HCT116 (cell line): Measurements from ENCODE around the gene EIPR1. TPM values are rescaled to one million over a fixed set of nuclear protein-coding genes. Genes with fewer than 3 reads are reported as not detected.

Experiments used
- ATAC-seq: fragments of 200-7000 bp; cut with Tn5 transposase; 2 replicates; pipeline ENCODE4 v1.9.1; 2020; ENCODE audit warnings: mild to moderate bottlenecking, moderate library complexity
- BruUV-seq: library from RNA; stranded (reverse); fragments of 400-500 nt; replicated peaks from 2 replicates; lab custom pipeline; 2021; lab: Mats Ljungman, UMichigan
- CTCF ChIA-PET: fragments of 300-600 bp; sonication (Branson Sonifier 250); formaldehyde crosslinking; loops from one replicate; lab custom pipeline; 2021; ENCODE audit warnings: antibody characterized with exemption; lab: Charles Lee
- POLR2A ChIA-PET: fragments of 300-600, 350-600 bp; sonication (Branson Sonifier 250); formaldehyde crosslinking; loops from one replicate; lab custom pipeline; 2021; ENCODE audit warnings: antibody characterized with exemption; lab: Charles Lee
- RAD21 ChIA-PET, 2 experiments: fragments of 300-600 bp; sonication (Branson Sonifier 250); formaldehyde crosslinking; loops; one replicate each; lab custom pipeline; 2023; ENCODE audit warnings: low total read pairs in 2 of 2; ENCODE audit not compliant: uncharacterized antibody in 2 of 2, unreplicated experiment in 2 of 2, low non-redundant PET in 1 of 2; lab: Charles Lee
- DNase-seq: peaks from one replicate; pipeline ENCODE4 v3.0.0-alpha.2; 2010; ENCODE audit warnings: low read depth, low spot score
- H2AFZ ChIP-seq: fragments of 200-600 bp; shearing (Covaris generic), sonication (generic); 2 replicates; pipeline ENCODE4 v1.6.1; 2017; ENCODE audit warnings: low read depth, mixed run types, mixed read lengths, antibody characterized with exemption, low read length; ENCODE audit not compliant: poor library complexity, severe bottlenecking
- H3K27ac ChIP-seq: 2 replicates; pipeline ENCODE4 v1.5.1; 2012; ENCODE audit warnings: low read depth, low read length
- H3K27me3 ChIP-seq: fragments of 200-600 bp; sonication (generic); 2 replicates; pipeline ENCODE4 v1.6.1; 2016; ENCODE audit warnings: mixed run types, low read length, mixed read lengths; ENCODE audit not compliant: insufficient read depth
- H3K36me3 ChIP-seq, 2 experiments: fragments of 200-500 bp in 1 of 2; fragments of 200-600 bp in 1 of 2; sonication (Bioruptor generic) in 1 of 2; sonication (generic) in 1 of 2; 2 replicates each; pipeline versions ENCODE4 v1.5.1 to v1.6.1; 2014 to 2016; ENCODE audit warnings: low read length in 2 of 2, inconsistent platforms in 1 of 2, mixed read lengths in 1 of 2, mixed run types in 1 of 2; ENCODE audit not compliant: insufficient read depth in 2 of 2, control insufficient read depth in 1 of 2
- H3K4me1 ChIP-seq, 2 experiments: fragments of 200-600 bp in 1 of 2; sonication (generic) in 1 of 2; 2 replicates each; pipeline versions ENCODE4 v1.5.1 to v1.6.1; 2012 to 2017; ENCODE audit warnings: low read length in 2 of 2, inconsistent platforms in 1 of 2, mild to moderate bottlenecking in 1 of 2, mixed read lengths in 1 of 2, mixed run types in 1 of 2, moderate library complexity in 1 of 2; ENCODE audit not compliant: insufficient read depth in 2 of 2, control insufficient read depth in 1 of 2
- H3K4me2 ChIP-seq: fragments of 200-600 bp; sonication (generic); 2 replicates; pipeline ENCODE4 v1.6.1; 2017; ENCODE audit warnings: mixed run types, low read length, mixed read lengths
- H3K4me3 ChIP-seq, 2 experiments: fragments of 200-600 bp in 1 of 2; sonication (generic) in 1 of 2; replicated peaks in 1 of 2; 2 replicates each; pipeline ENCODE4 v1.5.1; 2011 to 2016; ENCODE audit warnings: low read length in 2 of 2, control low read depth in 1 of 2, low read depth in 1 of 2, mild to moderate bottlenecking in 1 of 2, mixed read lengths in 1 of 2, mixed run types in 1 of 2
- H3K79me2 ChIP-seq: fragments of 200-600 bp; sonication (generic); 2 replicates; pipeline ENCODE4 v1.6.1; 2017; ENCODE audit warnings: mild to moderate bottlenecking, mixed run types, low read length, moderate library complexity, mixed read lengths; ENCODE audit not compliant: insufficient read depth
- H3K9ac ChIP-seq: fragments of 200-600 bp; sonication (generic); 2 replicates; pipeline ENCODE4 v1.6.1; 2016; ENCODE audit warnings: low read length, mixed read lengths
- H3K9me2 ChIP-seq: fragments of 200-600 bp; sonication (generic), shearing (Covaris generic); 2 replicates; pipeline ENCODE4 v1.6.1; 2017; ENCODE audit warnings: mixed run types, mild to moderate bottlenecking, moderate library complexity; ENCODE audit not compliant: insufficient read depth
- H3K9me3 ChIP-seq, 2 experiments: fragments of 200-500 bp in 1 of 2; fragments of 200-600 bp in 1 of 2; sonication (Bioruptor generic) in 1 of 2; sonication (generic) in 1 of 2; 2 replicates each; pipeline ENCODE4 v1.6.1; 2014 to 2017; ENCODE audit warnings: low read length in 2 of 2, mixed read lengths in 2 of 2, inconsistent platforms in 1 of 2, low read depth in 1 of 2, mild to moderate bottlenecking in 1 of 2, mixed run types in 1 of 2, moderate library complexity in 1 of 2; ENCODE audit not compliant: control insufficient read depth in 1 of 2, insufficient read depth in 1 of 2
- H4K20me1 ChIP-seq: fragments of 200-600 bp; sonication (generic), shearing (Covaris generic); 2 replicates; pipeline ENCODE4 v1.6.1; 2017; ENCODE audit warnings: mixed run types, mild to moderate bottlenecking, moderate library complexity; ENCODE audit not compliant: insufficient read depth
- EGR1 ChIP-seq: IDR thresholded peaks from 2 replicates; pipeline ENCODE4 v1.6.1; 2012; ENCODE audit warnings: low read depth
- EZH2phosphoT487 ChIP-seq: fragments of 200-600 bp; IDR thresholded peaks from 2 replicates; pipeline ENCODE4 v1.6.1; 2018; ENCODE audit warnings: antibody characterized with exemption, borderline replicate concordance
- FOSL1 ChIP-seq: IDR thresholded peaks from 2 replicates; pipeline ENCODE4 v1.6.1; 2012; ENCODE audit warnings: low read depth
- POLR2A ChIP-seq: IDR thresholded peaks from 2 replicates; pipeline ENCODE4 v1.7.0; 2011; ENCODE audit warnings: borderline replicate concordance; ENCODE audit not compliant: insufficient read depth, insufficient read length; ENCODE audit errors: extremely low read depth
- YY1 ChIP-seq: IDR thresholded peaks from 2 replicates; pipeline ENCODE4 v1.6.1; 2011; ENCODE audit warnings: low read length, low read depth, moderate library complexity, mild to moderate bottlenecking; ENCODE audit not compliant: insufficient replicate concordance; ENCODE audit errors: extremely low read depth
- ZBTB33 ChIP-seq: IDR thresholded peaks from 2 replicates; pipeline ENCODE4 v1.6.1; 2011; ENCODE audit warnings: mild to moderate bottlenecking, low read length, moderate library complexity; ENCODE audit not compliant: insufficient replicate concordance; ENCODE audit errors: extremely low read depth
- ZFX ChIP-seq: fragments of 450-650 bp; IDR thresholded peaks from 2 replicates; pipeline ENCODE4 v1.6.1; 2017
- ZNF274 ChIP-seq: fragments of 200-500 bp; sonication (Bioruptor generic); IDR thresholded peaks from 2 replicates; pipeline ENCODE4 v1.6.1; 2014; ENCODE audit warnings: mild to moderate bottlenecking, low read depth, low read length, inconsistent platforms
- intact Hi-C: fragments of 100-400 bp; cut with micrococcal nuclease; formaldehyde crosslinking; loops from 2 replicates; pipeline ENCODE4 v1.10.0; 2022
- total RNA-seq: library from RNA; stranded (reverse); gene quantifications from one replicate; pipeline ENCODE4 v1.2.1, GENCODE V29; 2021; ENCODE audit not compliant: unreplicated experiment
- TF ChIP-seq, protein P1 (sequence below): IDR thresholded peaks from 2 replicates; pipeline ENCODE4 v1.6.1; 2012

Gene EIPR1
- total RNA-seq, 1 experiment from 2014 or later, result 36.9 TPM

DNA sequence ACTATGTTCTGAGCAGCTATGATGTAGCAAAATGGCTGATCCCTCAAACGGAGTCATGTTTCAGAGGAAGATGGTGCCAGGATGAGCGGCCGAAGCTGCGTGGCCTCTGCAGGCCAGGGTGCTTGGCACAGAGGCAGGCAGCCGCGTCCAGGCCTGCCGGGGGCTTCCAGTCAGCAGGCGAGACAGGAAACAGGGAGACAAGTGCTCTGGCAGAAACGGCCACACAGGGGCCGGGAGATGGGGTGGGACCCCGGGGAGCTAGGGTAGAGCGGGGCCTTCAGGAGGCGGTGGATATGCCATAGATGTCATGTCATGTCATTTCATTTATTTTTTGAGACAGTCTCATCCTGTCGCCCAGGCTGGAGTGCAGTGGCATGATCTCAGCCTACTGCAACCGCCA is 50.7 kb downstream of the EIPR1 start (continued):
- TF ChIP-seq ZBTB33 (no peak), EZH2phosphoT487 (no peak), FOSL1 (no peak), ZNF274 (no peak)
- TF ChIP-seq, protein P1, sequence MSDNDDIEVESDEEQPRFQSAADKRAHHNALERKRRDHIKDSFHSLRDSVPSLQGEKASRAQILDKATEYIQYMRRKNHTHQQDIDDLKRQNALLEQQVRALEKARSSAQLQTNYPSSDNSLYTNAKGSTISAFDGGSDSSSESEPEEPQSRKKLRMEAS, result no peak

DNA sequence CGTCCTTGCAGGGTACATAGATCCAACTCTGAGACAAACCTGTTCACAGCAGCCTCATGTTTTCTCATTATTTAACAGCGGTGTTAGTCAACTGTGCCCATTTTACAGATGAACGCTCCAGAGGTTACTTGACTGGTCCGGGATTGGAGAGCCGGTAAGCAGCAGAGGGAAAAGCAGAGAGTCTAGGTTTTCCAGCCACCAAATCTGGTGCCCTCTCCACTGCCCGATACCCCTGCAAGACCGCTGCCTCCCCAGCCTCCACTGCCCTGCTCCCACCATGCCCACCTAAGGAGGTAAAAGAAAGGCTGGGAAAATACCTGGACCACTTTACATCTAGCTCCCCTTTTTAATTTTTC is 51.5 kb downstream of the EIPR1 start:
- peaks cover 19% of the 10 kb centered on the region; the same call in 1 of the 2 replicates for H3K79me2 ChIP-seq
- no peaks in the 10 kb centered on the region for H3K4me1 ChIP-seq
- ChIA-PET POLR2A (no interaction called here), RAD21 (no interaction called here), CTCF (no interaction called here)
- H3K4me2 ChIP-seq, result no peak overlapping the region
- TF ChIP-seq ZFX (no peak), YY1 (no peak), EGR1 (no peak), POLR2A (no peak)
- H3K36me3 ChIP-seq, result no peaks in the 10 kb centered on the region
- no peak overlapping the region for H3K4me3 ChIP-seq
- H4K20me1 ChIP-seq, result no peaks in the 10 kb centered on the region
- H2AFZ ChIP-seq, result no peak overlapping the region
- no TSS peak for BruUV-seq
- no peaks in the 10 kb centered on the region for H3K9me2 ChIP-seq
- ATAC-seq (no peak), DNase-seq (no peak)
- no peaks in the 10 kb centered on the region for H3K9me3 ChIP-seq
- H3K27ac ChIP-seq, result no peak overlapping the region
- no peaks in the 10 kb centered on the region for H3K27me3 ChIP-seq
- H3K9ac ChIP-seq, result no peak overlapping the region
- intact Hi-C loops, result no loop called here
